Loucy (cell line): ENCODE results near the gene PBXIP1.

Source experiments
- CTCF ChIP-seq: fragments of 200-600 bp; sonication (generic); conservative IDR thresholded peaks from 2 replicates; pipeline ENCODE4 v1.5.1; 2014; ENCODE audit warnings: mild to moderate bottlenecking, antibody characterized with exemption, low read length
- EZH2phosphoT487 ChIP-seq: fragments of 200-600 bp; IDR thresholded peaks from 2 replicates; pipeline ENCODE4 v1.6.1; 2018; ENCODE audit warnings: antibody characterized with exemption, mild to moderate bottlenecking, moderate library complexity, borderline replicate concordance

GRCh38 chr1:154952664-154953063 is 3.2 kb downstream of the PBXIP1 start:
- no peak for TF ChIP-seq CTCF
- TF ChIP-seq EZH2phosphoT487 = no peak
